Glutamatergic neuron (in vitro differentiated cells): ENCODE measurements around the gene OBP2B. TPM values are rescaled to one million over a fixed set of nuclear protein-coding genes. Genes with fewer than 3 reads are reported as not detected.

Experiments used
- DNase-seq: peaks from one replicate; pipeline ENCODE4 v3.0.0; 2022
- H3K27ac Mint-ChIP-seq: one replicate; pipeline ENCODE4 v1.8.0; 2020; ENCODE audit warnings: mild to moderate bottlenecking, mixed read lengths, inconsistent platforms; ENCODE audit not compliant: unreplicated experiment
- H3K27me3 Mint-ChIP-seq: one replicate; pipeline ENCODE4 v1.8.0; 2020; ENCODE audit warnings: mild to moderate bottlenecking, moderate library complexity, mixed read lengths, inconsistent platforms; ENCODE audit not compliant: unreplicated experiment
- H3K36me3 Mint-ChIP-seq: one replicate; pipeline ENCODE4 v1.8.0; 2020; ENCODE audit warnings: mild to moderate bottlenecking, mixed read lengths, inconsistent platforms; ENCODE audit not compliant: unreplicated experiment
- H3K4me1 Mint-ChIP-seq: one replicate; pipeline ENCODE4 v1.8.0; 2020; ENCODE audit warnings: mild to moderate bottlenecking, low read depth, mixed read lengths, inconsistent platforms; ENCODE audit not compliant: unreplicated experiment
- H3K4me3 Mint-ChIP-seq: one replicate; pipeline ENCODE4 v1.8.0; 2020; ENCODE audit warnings: mild to moderate bottlenecking, mixed read lengths, inconsistent platforms; ENCODE audit not compliant: unreplicated experiment
- H3K9me3 Mint-ChIP-seq: one replicate; pipeline ENCODE4 v1.8.0; 2020; ENCODE audit warnings: mild to moderate bottlenecking, moderate library complexity, mixed read lengths, inconsistent platforms; ENCODE audit not compliant: unreplicated experiment
- total RNA-seq: library from RNA; stranded (reverse); fragmentation: NEBNext Ultra II Directional; extraction: Animal tissue kit (Norgen Biotek cat#: 25700); gene quantifications from one replicate; pipeline ENCODE4 v1.2.1, GENCODE V29; 2021; ENCODE audit not compliant: unreplicated experiment
- TF ChIP-seq, protein P1 (sequence below): fragments of 200-600 bp; sonication (generic); IDR thresholded peaks from one replicate; pipeline ENCODE4 v1.5.0; 2021; ENCODE audit not compliant: partially characterized antibody, unreplicated experiment

Gene OBP2B
- total RNA-seq, 1 donor from 2014 or later, result not detected

DNA sequence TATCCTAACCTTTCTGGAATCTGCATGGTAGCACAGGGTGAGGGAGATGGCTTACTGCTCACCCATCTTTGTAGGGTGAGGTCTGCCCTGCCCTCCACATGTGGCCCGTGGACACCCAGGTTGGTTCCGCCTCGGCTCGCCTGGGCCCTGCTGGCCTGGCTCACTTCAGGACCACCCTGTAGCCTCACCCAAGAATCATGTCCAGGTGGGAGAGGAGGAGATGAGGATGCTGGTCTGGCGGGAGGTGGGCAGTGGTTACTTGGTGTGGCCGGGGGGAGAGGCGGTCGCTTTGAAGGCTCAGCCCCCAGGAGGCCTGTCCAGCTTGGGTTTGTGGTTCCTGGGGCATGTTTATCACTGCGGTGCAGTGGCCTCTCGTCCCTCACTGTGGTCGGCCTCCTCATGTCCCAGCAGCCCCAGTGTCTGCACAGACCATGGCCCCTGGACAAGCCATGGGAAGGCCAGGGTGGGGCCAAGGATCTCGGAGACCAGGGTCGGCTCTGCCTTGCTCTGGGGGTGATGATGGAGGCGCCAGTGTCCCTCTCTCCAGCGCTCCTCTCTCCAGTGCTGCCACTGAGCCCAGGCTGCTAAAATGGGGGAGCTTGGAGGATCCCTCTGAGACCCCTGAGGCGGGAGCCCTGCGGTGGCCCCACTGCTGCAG is 4.6 kb downstream of the OBP2B start:
- Mint-ChIP-seq H3K4me1 (no peaks in the 10 kb centered on the region), H3K27ac (no peak overlapping the region), H3K4me3 (no peak overlapping the region), H3K9me3 (peaks cover 3% of the 10 kb centered on the region), H3K36me3 (no peaks in the 10 kb centered on the region), H3K27me3 (peaks cover 5% of the 10 kb centered on the region)
- no peak for DNase-seq
- TF ChIP-seq, protein P1, sequence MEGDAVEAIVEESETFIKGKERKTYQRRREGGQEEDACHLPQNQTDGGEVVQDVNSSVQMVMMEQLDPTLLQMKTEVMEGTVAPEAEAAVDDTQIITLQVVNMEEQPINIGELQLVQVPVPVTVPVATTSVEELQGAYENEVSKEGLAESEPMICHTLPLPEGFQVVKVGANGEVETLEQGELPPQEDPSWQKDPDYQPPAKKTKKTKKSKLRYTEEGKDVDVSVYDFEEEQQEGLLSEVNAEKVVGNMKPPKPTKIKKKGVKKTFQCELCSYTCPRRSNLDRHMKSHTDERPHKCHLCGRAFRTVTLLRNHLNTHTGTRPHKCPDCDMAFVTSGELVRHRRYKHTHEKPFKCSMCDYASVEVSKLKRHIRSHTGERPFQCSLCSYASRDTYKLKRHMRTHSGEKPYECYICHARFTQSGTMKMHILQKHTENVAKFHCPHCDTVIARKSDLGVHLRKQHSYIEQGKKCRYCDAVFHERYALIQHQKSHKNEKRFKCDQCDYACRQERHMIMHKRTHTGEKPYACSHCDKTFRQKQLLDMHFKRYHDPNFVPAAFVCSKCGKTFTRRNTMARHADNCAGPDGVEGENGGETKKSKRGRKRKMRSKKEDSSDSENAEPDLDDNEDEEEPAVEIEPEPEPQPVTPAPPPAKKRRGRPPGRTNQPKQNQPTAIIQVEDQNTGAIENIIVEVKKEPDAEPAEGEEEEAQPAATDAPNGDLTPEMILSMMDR, result no peak

DNA sequence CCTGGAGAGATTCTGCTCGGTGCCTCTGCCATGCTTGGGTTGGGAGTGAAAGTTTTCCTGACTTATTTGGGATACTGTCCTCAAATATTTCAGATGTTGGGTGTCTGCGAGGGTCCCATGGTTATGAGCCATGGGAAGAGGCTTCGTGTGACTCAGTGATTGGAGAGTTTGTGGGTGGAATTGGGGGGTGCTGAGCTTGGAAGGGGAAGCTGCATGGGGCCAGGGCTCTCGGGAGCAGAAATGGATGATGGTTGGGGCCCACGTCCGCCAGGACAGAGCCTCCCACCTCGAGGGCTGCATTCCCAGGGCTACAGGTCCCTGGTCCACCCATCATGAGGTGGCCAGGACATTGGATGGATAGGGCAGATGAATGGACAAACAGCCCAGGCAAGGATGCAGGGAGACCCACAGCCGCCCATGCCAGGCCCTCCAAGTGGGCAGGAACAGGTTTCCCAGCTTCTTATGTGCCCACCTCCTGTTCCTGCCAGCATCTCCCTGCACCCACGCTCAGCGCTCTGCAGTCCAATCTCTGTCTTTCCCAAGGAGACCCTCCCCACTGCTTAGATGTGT is 5.5 kb downstream of the OBP2B start:
- Mint-ChIP-seq H3K4me1 (no peaks in the 10 kb centered on the region), H3K36me3 (no peaks in the 10 kb centered on the region), H3K9me3 (peaks cover 3% of the 10 kb centered on the region), H3K27me3 (peaks cover 5% of the 10 kb centered on the region), H3K4me3 (no peak overlapping the region), H3K27ac (no peak overlapping the region)
- DNase-seq, result no peak
- TF ChIP-seq, protein P1, result no peak

DNA sequence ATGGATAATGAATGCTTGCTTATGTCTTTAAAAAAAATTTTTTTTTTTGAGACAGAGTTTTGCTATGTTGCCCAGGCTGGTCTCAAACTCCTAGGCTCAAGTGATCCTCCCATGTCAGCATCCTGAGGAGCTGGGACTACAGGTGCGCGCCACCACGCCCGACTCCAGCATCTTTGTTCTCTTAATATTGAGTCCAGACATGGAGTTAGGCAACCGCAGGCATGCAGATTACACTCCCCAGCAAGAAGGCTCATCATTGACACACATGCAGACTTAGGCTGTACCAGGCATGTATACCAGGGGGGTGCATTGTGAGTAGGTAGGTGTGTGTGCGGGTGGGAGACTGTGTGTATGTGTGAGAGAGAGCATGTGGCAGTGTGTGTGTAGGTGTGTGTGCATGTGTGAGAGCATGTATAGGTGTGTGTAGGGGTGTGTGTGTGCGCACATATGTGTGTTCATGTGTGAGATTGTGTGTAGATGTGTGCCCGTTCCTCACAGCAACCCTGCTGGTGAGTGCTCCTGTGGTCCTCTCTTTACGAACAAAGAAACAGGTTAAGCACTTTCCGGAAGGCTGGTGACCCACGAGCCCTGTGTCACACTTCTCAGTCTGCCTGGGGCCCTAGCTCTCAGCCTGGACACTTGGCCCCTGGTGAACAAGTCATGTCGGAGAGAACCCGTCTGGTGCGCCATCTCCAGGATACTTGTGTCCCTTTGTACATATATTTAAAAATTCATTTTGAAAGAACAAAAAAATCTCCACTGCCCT is 6.2 kb downstream of the OBP2B start:
- DNase-seq, result no peak
- H3K27me3 Mint-ChIP-seq, result peaks cover 5% of the 10 kb centered on the region
- no peaks in the 10 kb centered on the region for H3K4me1 Mint-ChIP-seq
- H3K9me3 Mint-ChIP-seq, result peaks cover 3% of the 10 kb centered on the region
- TF ChIP-seq, protein P1, result no peak
- H3K36me3 Mint-ChIP-seq, result no peaks in the 10 kb centered on the region
- H3K27ac Mint-ChIP-seq, result no peak overlapping the region
- H3K4me3 Mint-ChIP-seq, result no peak overlapping the region

DNA sequence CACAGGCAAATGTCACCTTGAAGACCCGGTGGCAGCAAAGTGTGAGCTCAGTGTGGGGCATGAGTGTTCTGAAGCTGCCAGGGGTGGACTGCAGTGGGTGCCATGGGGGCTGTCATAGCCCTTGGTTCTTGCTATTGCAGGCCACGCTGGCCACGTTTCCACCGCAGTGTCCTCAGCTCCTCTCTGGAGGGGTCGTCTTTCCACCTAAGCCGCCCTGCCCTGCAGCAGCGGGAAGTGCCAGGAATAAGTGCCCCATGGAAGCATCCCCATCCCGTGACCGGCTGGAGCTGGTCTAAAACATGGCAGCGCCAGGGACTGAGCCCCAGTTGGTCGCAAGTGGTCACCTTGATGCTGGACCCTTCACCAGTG is 6.9 kb downstream of the OBP2B start:
- TF ChIP-seq, protein P1, result no peak
- Mint-ChIP-seq H3K27ac (no peak overlapping the region), H3K4me1 (no peaks in the 10 kb centered on the region), H3K4me3 (no peak overlapping the region), H3K27me3 (peaks cover 5% of the 10 kb centered on the region), H3K36me3 (no peaks in the 10 kb centered on the region), H3K9me3 (peaks cover 3% of the 10 kb centered on the region)
- DNase-seq, result no peak
